ENCODE data around the gene SH3BGR.
A peak's percentile ranks its signal among the peaks of the same experiment; 100 is the strongest.
"Not testable (repeated sequence)": the region's sequence is repeated elsewhere in the genome, so short reads cannot be mapped to it uniquely, and the experiment has no call there.

Gene SH3BGR

GRCh38 chr21:39518055-39518846, 66.5 kb downstream of the SH3BGR start:
- peak; percentile 44 for DNase-seq

DNA sequence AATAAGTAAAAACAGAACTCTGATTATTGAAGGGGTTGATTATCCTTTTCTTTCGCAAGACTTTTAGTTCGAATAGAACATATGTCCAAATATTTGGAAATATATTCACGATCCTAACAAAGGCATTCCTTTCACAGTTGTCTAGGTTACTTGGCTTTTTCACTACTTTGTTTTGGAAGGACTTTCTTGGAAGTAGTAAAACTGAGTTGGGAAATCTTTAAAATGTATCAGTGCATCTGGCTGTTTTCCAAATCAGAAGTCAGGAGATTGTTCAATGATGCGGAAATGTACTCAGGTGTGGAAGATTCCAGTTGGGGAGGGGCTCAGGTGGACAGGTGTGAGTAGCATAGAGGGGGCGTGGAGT, 67.1 kb downstream of the SH3BGR start:
- DNase-seq: no peak

DNA sequence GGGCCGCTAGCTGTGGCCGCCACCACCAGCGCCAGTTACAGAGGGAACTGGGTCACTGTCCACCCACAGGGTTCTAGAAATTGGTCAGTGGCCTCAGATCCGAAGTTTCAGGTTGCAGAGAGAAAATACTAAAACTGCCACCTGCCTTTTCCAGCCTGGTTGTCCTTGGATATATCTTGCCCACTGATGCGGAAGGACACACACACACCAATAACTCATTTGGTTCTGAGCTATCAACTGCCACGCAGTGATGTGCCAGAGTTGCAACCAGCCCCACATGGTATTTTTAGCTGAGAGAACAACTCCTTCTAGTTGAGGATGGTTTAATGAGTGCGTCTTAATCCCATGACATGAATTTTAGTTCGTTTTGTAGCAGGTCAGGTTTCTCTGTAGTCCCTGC, 68.1 kb downstream of the SH3BGR start:
- DNase-seq: no peak

DNA sequence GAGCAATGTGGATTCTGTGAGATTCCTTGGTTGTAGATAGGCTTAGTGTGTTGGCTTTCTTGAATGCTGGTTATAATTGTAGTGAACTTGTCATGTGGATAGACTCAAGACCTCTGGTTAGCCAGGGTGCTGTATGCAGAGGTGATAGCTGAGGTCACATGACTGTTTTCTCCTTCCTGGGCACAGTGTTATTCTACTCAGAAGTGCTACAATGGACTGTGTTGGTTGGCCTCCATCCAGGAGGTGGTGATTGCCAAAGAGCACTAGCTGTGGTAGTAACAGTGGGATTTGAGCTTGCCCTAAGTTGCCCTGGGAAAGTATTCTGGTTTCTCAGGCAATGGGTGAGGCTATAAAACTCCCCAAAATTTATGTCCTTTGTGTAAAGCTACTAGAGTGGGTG, 71.6 kb downstream of the SH3BGR start:
- DNase-seq: no peak

DNA sequence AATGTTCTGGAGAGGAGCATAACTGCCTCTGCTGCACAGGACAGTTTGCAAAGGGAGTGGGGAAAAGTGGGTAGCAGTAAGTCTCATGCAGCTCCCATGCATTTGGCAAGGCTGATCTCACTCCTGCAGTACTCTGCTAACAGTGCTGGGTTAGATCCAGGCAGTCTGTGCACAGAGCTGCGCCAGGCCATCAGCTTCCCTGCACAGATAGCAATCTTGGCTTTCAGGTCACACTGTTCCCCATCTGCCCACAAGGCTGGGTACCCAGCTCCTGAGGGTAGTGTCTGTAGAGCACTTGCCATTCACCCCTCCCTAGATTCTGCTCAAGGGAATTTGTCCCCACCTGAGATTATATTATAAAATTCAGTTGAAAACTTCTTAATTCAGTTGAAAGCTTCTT, 72.1 kb downstream of the SH3BGR start:
- DNase-seq: no peak

GRCh38 chr21:39525129-39525528, 73.4 kb downstream of the SH3BGR start:
- no peak for DNase-seq

GRCh38 chr21:39525601-39526000, 73.8 kb downstream of the SH3BGR start:
- DNase-seq: no peak

DNA sequence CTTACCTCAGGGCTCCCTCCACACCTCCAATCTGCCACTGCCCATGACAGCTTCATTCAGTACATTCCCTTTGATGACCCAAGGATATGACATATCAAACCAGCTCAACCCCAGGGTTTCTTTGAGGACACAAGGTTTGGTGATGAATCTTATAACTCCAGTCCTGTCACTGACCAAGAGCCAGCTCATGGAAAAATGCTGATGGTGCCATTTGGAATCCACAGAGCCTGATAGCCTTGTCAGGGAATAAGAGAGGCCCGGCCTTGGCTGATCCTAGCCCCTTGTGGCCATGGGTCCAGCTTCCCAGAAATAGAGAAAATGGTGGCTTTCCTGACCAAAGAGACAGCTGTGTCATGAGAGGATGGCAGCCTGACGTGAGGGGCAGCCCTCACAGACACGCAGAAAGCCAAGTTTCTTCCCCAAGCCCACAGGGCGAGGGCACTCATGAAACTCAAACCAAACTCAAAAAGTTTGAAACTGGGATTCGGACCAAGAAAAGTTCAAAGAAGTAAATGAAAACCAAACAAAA, 75.4 kb downstream of the SH3BGR start:
- no peak for DNase-seq

- DNase-seq: no peak
These were observed 76.1 kb downstream of the SH3BGR start for GRCh38 chr21:39527664-39528381.

- DNase-seq: no peak
These were observed 77.3 kb downstream of the SH3BGR start for GRCh38 chr21:39529026-39529425.

DNA sequence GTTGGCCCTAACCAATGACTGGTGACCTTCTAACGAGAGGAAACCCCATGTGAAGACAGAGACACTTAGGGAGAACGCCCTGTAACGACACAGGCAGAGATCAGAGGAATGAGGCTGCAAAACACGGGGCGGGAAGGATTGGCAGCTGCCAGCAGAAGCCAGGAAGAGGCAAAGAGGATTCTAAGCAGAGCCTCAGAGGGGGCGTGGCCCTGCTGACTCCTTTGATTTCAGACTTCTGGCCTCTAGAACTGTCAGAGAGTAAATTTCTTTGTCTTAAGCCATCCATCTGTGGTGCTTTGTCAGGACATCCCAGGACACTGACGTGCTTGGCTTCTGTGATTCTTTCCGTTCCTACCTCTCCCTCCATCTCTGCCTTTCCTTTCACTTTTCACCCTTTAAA, 79.3 kb downstream of the SH3BGR start:
- DNase-seq: no peak

DNA sequence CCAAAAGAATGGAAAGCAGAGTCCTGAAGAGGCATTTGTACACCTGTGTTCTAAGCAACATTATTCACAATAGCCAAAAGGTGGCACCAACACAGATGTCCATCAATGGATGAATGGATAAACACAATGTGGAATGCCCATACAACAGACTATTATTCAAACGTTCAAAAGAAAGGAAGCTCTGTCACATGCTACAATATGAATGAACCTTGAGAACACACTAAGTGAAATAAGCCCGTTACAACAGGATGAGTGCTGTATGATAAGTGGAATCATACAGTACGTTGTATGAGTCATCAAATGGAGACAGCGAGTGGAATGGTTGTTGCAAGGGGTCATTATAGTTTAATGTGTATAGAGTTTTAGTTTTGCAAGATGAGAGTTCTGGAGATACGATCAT, 80.1 kb downstream of the SH3BGR start:
- no peak for DNase-seq

DNA sequence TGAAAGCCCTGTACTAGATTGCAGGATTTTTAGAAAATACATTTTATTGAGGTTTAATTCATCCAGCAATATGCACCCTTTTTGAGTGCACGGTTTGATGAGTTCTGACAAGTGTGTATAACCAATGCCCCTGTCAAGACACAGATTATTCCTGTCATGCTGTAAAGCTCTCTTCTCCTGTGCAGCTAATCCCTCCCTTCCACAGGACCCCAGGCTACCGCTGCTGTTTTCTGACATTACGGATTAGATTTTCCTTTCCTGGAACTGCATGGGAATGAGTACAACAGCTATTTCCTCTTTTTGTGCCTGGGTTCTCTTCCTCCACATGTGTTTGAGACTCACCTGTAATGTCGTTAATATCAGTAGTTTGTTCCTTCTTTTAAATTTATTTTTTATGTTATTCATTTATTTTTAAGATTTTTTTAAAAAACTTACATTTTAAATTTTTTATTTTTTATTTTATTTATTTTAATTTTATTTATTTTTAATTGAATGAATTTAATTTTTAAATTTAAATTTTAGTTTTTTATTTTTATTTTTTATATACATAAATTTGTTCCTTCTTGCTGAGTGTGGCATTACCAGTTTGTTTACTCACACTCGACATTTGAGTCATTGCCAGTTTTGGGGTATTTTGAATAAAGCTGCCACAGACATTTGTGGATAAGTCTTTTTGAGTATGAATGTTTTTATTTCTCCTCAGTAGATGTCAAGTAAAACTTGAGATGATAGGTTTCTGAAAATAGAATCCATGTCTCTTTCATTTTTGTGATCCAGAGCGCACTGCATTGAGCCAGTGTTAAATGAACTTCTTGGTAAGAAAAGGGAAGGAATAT, 82.0 kb downstream of the SH3BGR start:
- no peak for DNase-seq

DNA sequence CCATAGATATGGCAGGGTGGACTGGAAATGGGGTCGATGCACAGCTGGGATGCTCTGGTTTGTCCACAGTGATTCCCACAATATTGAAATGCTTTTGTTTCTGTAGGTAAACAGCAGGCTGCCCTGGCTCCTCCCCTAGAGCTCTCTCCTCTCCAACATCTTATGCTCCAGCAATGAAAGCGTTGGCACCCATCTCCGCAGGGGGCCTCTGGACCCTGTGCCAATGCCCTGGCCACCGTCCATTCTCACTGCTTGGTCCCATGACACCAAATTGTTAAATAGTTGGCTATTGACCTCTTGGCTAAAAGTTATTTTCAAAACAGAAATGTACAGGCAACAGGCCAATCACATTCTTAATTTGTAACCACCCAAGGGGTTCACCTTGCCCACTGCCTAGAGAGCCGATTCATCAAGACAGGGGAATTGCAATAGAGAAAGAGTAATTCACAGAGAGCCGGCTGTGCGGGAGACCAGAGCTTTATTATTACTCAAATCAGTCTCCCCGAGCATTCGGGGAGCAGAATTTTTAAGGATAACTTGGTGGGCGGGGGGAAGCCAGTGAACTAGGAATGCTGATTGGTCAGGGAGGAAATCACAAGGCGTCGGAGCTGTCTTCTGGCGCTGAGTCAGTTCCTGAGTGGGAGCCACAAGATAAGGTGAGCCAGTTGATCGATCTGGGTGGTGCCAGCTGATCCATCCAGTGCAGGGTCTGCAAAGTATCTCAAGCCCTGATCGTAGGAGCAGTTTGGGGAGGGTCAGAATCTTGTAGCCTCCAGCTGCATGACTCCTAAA, 84.1 kb downstream of the SH3BGR start:
- DNase-seq: no peak

DNA sequence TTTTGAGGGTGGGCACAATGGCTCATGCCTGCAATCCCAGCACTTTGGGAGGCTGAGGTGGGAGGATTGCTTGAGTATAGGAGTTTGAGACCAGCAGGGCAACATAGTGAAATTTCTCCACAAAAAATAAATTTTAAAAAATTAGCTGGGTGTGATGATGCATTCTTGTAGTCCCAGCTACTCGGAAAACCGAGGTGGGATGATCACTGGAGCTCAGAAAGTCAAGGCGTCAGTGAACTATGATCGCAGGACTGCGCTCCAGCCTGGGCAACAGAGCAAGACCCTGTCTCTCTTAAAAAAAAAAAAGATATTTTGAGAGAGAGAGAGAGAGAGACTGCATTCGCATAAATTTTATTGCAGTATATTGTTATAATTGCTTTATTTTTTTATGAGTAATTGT, 85.1 kb downstream of the SH3BGR start:
- DNase-seq: no peak

GRCh38 chr21:39537571-39537970, 85.8 kb downstream of the SH3BGR start:
- DNase-seq: no peak

GRCh38 chr21:39538453-39539042, 86.8 kb downstream of the SH3BGR start:
- DNase-seq: no peak

DNA sequence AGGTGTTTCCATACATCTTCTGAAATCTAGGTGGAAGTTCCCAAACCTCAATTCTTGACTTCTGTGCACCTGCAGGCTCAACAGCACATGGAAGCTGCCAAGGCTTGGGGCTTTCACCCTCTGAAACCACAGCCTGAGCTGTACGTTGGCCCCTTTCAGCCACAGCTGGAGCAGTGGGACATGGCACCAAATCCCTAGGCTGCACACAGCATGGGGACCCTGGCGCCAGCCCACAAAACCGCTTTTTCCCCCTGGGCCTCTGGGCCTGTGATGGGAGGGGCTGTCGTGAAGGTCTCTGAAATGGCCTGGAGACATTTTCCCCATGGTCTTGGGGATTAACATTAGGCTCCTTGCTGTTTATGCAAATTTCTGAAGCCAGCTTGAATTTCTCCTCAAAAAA, 88.6 kb downstream of the SH3BGR start:
- DNase-seq: not testable (repeated sequence)

DNA sequence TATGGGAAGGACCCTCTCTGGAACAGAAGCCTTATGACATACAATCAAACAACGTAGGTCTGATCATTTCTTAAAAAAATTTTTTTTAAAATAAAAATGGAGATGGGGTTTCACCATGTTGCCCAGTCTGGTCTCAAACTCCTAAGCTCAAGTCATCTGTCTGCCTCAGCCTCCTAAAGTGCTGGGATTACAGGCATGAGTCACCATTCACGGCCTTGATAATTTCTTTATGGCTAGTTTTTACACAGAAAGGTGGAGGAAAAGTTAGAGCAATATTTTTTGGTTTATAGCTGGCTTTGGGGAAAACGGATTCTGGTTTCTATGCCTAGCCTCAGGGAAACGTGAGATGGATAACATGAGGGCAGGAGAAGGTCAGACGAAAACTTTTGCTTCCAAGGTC, 91.0 kb downstream of the SH3BGR start:
- no peak for DNase-seq

- DNase-seq: no peak
These were observed 94.8 kb downstream of the SH3BGR start for GRCh38 chr21:39546522-39546921.

DNA sequence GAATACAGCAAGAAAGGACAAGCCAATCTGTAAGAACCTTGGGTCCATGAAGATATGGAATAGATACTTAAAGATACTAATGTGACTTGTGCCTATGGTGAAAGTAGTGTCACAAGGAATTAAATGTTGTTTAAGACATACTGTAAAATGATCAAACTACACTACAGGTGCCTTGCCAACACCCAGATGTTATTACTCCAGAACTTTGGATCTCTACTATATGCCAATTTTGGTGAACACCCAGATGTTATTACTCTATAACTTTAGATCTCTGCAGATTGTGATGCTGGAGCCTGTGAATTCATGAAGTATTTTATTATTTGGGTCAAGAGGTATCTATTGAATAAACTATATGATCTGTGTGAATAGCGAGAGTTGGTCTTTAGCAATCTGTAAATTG, 101.1 kb downstream of the SH3BGR start:
- no peak for DNase-seq

DNA sequence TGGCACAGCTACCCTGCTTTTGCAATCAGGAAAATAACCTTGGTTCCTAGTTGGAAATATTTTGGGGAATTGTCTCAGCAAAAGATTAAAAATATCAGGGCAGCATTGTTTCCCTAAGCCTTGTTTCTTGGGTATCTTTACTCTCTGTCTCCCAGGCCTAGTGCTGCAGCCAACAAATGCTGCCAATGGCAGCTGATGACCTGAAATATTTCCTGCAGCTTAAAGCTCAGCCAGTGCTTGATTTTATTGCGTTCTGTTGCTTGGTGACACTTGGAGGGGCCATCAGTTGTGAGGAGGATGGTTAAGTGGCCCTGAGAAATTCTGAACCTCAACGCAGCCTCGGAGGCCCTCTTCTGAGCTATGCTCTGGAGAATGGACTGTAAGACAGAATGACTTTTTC, 101.6 kb downstream of the SH3BGR start:
- DNase-seq: no peak
